ENCODE results near the gene TM9SF3.
"Not testable (repeated sequence)": the region's sequence is repeated elsewhere in the genome, so short reads cannot be mapped to it uniquely, and the experiment has no call there.

TM9SF3 gene

DNA sequence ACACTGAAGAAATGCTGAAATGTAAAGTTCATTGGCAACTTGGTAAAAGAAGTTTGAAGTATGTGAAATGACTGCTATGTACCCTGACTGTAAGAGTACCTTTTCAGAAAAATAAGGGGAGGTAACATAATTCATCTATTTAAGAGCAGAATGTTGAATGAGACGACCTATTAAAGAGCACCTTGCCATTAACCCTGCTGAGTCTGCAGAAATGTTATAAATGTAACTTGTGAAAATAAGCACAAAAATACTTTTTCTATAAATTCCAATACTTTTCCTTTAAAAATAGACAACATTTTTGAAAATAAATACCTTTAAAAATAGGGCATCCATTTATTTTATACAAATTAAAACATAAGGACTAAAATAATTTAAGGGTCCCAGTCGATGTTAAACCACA lies 7.7 kb downstream of the TM9SF3 start:
- TF ChIP-seq, protein P1, sequence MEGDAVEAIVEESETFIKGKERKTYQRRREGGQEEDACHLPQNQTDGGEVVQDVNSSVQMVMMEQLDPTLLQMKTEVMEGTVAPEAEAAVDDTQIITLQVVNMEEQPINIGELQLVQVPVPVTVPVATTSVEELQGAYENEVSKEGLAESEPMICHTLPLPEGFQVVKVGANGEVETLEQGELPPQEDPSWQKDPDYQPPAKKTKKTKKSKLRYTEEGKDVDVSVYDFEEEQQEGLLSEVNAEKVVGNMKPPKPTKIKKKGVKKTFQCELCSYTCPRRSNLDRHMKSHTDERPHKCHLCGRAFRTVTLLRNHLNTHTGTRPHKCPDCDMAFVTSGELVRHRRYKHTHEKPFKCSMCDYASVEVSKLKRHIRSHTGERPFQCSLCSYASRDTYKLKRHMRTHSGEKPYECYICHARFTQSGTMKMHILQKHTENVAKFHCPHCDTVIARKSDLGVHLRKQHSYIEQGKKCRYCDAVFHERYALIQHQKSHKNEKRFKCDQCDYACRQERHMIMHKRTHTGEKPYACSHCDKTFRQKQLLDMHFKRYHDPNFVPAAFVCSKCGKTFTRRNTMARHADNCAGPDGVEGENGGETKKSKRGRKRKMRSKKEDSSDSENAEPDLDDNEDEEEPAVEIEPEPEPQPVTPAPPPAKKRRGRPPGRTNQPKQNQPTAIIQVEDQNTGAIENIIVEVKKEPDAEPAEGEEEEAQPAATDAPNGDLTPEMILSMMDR (conservative IDR thresholded peaks at IDR 0.05; ENCODE audit: low read length) = no peak
- no peak for DNase-seq (ENCODE audit: low read depth)
- H3K4me3 ChIP-seq (ENCODE audit: low read length) = no peak overlapping the region

DNA sequence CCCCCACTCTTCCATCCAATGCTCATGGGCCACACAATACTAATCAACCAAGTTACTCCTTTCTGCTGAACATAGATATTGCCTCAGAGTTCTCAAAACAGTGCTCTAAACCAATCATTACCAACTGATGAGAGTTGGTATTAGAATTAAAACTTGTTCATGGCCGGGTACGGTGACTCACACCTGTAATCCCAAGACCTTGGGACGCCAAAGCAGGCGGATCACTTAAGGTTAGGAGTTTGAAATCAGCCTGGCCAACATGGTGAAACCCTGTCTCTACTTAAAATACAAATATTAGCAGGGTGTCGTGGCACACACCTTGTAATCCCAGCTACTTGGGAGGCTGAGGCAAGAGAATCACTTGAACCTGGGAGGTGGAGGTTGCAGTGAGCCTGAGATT lies 8.2 kb downstream of the TM9SF3 start:
- no peak overlapping the region for H3K4me3 ChIP-seq (ENCODE audit: low read length)
- DNase-seq (ENCODE audit: low read depth) = no peak
- TF ChIP-seq, protein P1 (conservative IDR thresholded peaks at IDR 0.05; ENCODE audit: low read length) = no peak

DNA sequence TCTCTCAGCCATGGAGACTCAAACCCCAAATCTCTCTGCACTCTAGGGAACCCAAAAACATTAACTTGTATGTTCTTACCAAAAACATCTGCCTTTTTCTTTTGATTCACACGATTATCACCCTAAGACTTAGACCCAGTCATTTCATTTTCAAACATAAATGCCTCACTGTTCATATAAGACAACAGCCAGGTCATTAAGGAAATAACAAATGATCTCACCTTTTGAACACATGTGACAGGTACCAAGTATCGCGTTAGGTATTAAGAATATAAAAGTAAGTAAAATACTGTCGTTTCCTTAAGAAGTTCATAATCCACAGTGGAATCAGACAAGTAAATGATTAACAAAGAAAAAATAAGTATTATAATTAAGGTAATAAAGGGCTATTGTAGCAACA lies 8.8 kb downstream of the TM9SF3 start:
- TF ChIP-seq, protein P1 (conservative IDR thresholded peaks at IDR 0.05; ENCODE audit: low read length) = no peak
- H3K4me3 ChIP-seq (ENCODE audit: low read length) = no peak overlapping the region

DNA sequence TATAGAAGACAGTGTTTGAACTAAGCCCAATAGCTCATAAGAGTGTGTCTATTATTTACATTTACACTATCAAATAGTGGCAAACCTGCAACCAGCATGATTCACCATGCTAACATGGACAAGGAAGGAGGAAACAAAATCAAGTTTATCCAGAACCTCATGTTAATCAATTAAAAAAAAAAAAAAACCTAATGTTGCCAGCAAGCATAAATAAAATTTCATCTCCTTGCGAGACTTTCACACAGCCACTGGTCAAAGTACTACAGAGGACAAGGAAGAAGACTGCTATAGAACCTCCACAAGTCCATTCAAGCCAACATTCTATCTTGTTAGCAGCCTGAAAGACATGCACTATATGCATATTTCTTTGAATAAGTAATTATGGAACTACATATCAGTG lies 9.7 kb downstream of the TM9SF3 start:
- TF ChIP-seq, protein P1 (conservative IDR thresholded peaks at IDR 0.05; ENCODE audit: low read length) = no peak
- no peak overlapping the region for H3K4me3 ChIP-seq (ENCODE audit: low read length)
- no peak for DNase-seq (ENCODE audit: low read depth)

More for the DNA sequence above, 8.8 kb downstream of the TM9SF3 start:
- no peak for DNase-seq (ENCODE audit: low read depth)

DNA sequence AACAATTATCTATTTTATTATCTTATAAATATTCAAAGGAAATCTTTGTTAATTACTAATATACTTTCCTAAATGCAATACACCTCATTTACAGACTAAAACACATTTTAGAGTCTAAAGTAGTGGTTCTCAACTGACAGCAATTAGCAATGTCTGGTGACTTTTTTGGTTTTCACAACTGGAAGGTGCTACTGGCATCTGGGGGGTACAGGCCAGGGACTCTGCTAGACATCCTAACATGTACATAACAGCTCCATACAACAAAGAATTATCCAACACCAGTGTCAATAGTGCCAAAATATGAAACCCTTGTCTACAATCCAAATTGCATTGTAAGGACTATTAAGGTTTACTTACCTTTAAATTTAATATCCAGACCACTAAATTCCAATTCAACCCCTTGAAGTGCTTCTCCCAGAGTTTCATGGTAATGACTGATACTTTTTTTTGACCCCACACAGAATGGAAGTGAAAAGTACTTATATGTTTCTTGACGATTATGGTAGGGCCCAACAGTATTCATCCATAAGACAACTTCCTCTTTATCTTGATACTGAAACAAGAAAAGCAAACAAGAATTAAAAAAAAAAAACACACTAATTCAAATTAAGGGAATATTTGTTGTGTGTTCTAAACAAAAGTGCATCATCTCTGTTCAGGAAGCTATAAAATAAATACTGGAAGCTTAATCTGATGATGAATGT lies 10.4 kb downstream of the TM9SF3 start:
- TF ChIP-seq, protein P1 (conservative IDR thresholded peaks at IDR 0.05; ENCODE audit: low read length) = no peak
- no peak for DNase-seq (ENCODE audit: low read depth)
- no peak overlapping the region for H3K4me3 ChIP-seq (ENCODE audit: low read length)

DNA sequence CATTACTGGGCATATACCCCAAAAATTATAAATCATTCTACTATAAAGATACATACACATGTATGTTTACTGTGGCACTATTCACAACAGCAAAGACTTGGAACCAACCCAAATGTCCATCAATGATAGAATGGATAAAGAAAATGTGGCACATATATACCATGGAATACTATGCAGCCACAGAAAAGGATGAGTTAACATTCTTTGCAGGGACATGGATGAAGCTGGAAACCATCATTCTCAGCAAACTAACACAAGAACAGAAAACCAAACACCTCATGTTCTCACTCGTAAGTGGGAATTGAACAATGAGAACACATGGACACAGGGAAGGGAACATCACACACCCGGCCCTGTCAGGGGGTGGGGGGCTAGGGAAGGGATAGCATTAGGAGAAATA lies 12.2 kb downstream of the TM9SF3 start:
- not testable (repeated sequence) for H3K4me3 ChIP-seq (ENCODE audit: low read length); DNase-seq (ENCODE audit: low read depth)

DNA sequence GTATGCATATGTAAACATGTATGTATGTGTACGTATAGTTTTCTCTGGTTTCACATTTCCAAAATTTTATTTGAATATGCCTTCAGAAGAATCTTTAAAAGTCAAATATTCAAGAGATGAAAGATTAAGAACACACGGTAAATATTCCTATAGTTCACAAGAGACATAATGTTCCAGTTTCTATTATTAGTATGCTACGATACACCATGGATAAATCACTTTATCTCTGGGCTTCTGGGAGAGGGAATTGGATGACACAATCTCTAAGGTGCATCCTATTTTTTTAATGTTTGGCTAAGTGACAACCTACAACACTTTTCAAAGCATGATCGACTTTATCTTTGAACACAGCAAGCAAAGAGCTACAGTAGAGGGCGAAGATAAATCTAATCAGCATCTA lies 13.8 kb downstream of the TM9SF3 start:
- no peak overlapping the region for H3K4me3 ChIP-seq (ENCODE audit: low read length)
- TF ChIP-seq, protein P1 (conservative IDR thresholded peaks at IDR 0.05; ENCODE audit: low read length) = no peak
- DNase-seq (ENCODE audit: low read depth) = no peak
